Adipocyte (in vitro differentiated cells): Measurements from ENCODE around the gene SHISAL1.
"Not testable (repeated sequence)": the region's sequence is repeated elsewhere in the genome, so short reads cannot be mapped to it uniquely, and the experiment has no call there.

Source experiments
- DNase-seq: peaks from one replicate; pipeline ENCODE4 v3.0.0-alpha.2; 2015; ENCODE audit warnings: low read depth
- H3K27me3 ChIP-seq: replicated peaks from 2 replicates; pipeline ENCODE4 v1.7.0; 2013; ENCODE audit warnings: mild to moderate bottlenecking, low read length, moderate library complexity; ENCODE audit not compliant: control insufficient read depth, insufficient read depth
- H3K36me3 ChIP-seq: 2 replicates; pipeline ENCODE4 v1.7.0; 2013; ENCODE audit warnings: low read length, mild to moderate bottlenecking, moderate library complexity; ENCODE audit not compliant: control insufficient read depth, insufficient read depth, severe bottlenecking
- H3K4me1 ChIP-seq: 2 replicates; pipeline ENCODE4 v1.7.0; 2013; ENCODE audit warnings: mild to moderate bottlenecking, low read length, moderate library complexity; ENCODE audit not compliant: control insufficient read depth, insufficient read depth
- H3K4me3 ChIP-seq: 2 replicates; pipeline ENCODE4 v1.7.0; 2013; ENCODE audit warnings: mild to moderate bottlenecking, low read length, moderate library complexity
- H3K9ac ChIP-seq: 2 replicates; pipeline ENCODE4 v1.7.0; 2013; ENCODE audit warnings: mild to moderate bottlenecking, low read length, moderate library complexity
- H3K9me3 ChIP-seq: 2 replicates; pipeline ENCODE4 v1.7.0; 2013; ENCODE audit warnings: mild to moderate bottlenecking, low read length, moderate library complexity; ENCODE audit not compliant: control insufficient read depth

SHISAL1 gene

GRCh38 chr22:44247923-44248892, 64.5 kb downstream of the SHISAL1 start:
- Histone ChIP-seq H3K9me3 (peaks cover 14% of the 10 kb centered on the region), H3K36me3 (no peaks in the 10 kb centered on the region), H3K9ac (no peak overlapping the region), H3K4me1 (no peaks in the 10 kb centered on the region), H3K27me3 (no peaks in the 10 kb centered on the region), H3K4me3 (no peak overlapping the region)
- no peak for DNase-seq

- H3K9ac ChIP-seq = no peak overlapping the region
- H3K4me3 ChIP-seq = no peak overlapping the region
- peaks cover 14% of the 10 kb centered on the region for H3K9me3 ChIP-seq
- H3K36me3 ChIP-seq = no peaks in the 10 kb centered on the region
- no peaks in the 10 kb centered on the region for H3K4me1 ChIP-seq
- no peak for DNase-seq
- H3K27me3 ChIP-seq = no peaks in the 10 kb centered on the region
These were observed 65.4 kb downstream of the SHISAL1 start for GRCh38 chr22:44247346-44247745.

GRCh38 chr22:44246615-44247326, 66.0 kb downstream of the SHISAL1 start:
- H3K9ac ChIP-seq = no peak overlapping the region
- H3K27me3 ChIP-seq = no peaks in the 10 kb centered on the region
- H3K36me3 ChIP-seq = no peaks in the 10 kb centered on the region
- DNase-seq = no peak
- H3K4me1 ChIP-seq = no peaks in the 10 kb centered on the region
- H3K9me3 ChIP-seq = peaks cover 14% of the 10 kb centered on the region
- H3K4me3 ChIP-seq = no peak overlapping the region

GRCh38 chr22:44245867-44246266, 66.9 kb downstream of the SHISAL1 start:
- DNase-seq = no peak
- Histone ChIP-seq H3K4me1 (no peaks in the 10 kb centered on the region), H3K4me3 (no peak overlapping the region), H3K9ac (no peak overlapping the region), H3K9me3 (peaks cover 14% of the 10 kb centered on the region), H3K36me3 (no peaks in the 10 kb centered on the region), H3K27me3 (no peaks in the 10 kb centered on the region)

- Histone ChIP-seq H3K9ac (no peak overlapping the region), H3K36me3 (no peaks in the 10 kb centered on the region), H3K4me3 (no peak overlapping the region), H3K4me1 (no peaks in the 10 kb centered on the region), H3K27me3 (no peaks in the 10 kb centered on the region), H3K9me3 (peaks cover 11% of the 10 kb centered on the region)
- no peak for DNase-seq
These were observed 67.3 kb downstream of the SHISAL1 start for GRCh38 chr22:44245438-44245837.

- Histone ChIP-seq H3K4me3 (no peak overlapping the region), H3K9ac (no peak overlapping the region), H3K36me3 (no peaks in the 10 kb centered on the region), H3K4me1 (no peaks in the 10 kb centered on the region), H3K9me3 (peaks cover under 1% of the 10 kb centered on the region), H3K27me3 (no peaks in the 10 kb centered on the region)
- no peak for DNase-seq
These were observed 68.4 kb downstream of the SHISAL1 start for GRCh38 chr22:44244265-44244822.

- no peaks in the 10 kb centered on the region for H3K27me3 ChIP-seq
- H3K4me1 ChIP-seq = no peaks in the 10 kb centered on the region
- H3K9ac ChIP-seq = no peak overlapping the region
- no peak overlapping the region for H3K4me3 ChIP-seq
- no peak for DNase-seq
- H3K9me3 ChIP-seq = no peaks in the 10 kb centered on the region
- H3K36me3 ChIP-seq = no peaks in the 10 kb centered on the region
These were observed 69.0 kb downstream of the SHISAL1 start for GRCh38 chr22:44243761-44244160.

GRCh38 chr22:44242946-44243724, 69.6 kb downstream of the SHISAL1 start:
- Histone ChIP-seq H3K9me3 (no peaks in the 10 kb centered on the region), H3K36me3 (no peaks in the 10 kb centered on the region), H3K4me1 (no peaks in the 10 kb centered on the region), H3K4me3 (no peak overlapping the region), H3K9ac (no peak overlapping the region), H3K27me3 (no peaks in the 10 kb centered on the region)
- no peak for DNase-seq

GRCh38 chr22:44241121-44241520, 71.6 kb downstream of the SHISAL1 start:
- H3K27me3 ChIP-seq, H3K9ac ChIP-seq, H3K4me1 ChIP-seq, DNase-seq, H3K4me3 ChIP-seq, H3K9me3 ChIP-seq, H3K36me3 ChIP-seq: not testable (repeated sequence)

GRCh38 chr22:44237290-44237689, 75.5 kb downstream of the SHISAL1 start:
- peaks cover 4% of the 10 kb centered on the region for H3K9me3 ChIP-seq
- no peak for DNase-seq
- H3K36me3 ChIP-seq = no peaks in the 10 kb centered on the region
- no peak overlapping the region for H3K4me3 ChIP-seq
- no peak overlapping the region for H3K9ac ChIP-seq
- H3K4me1 ChIP-seq = no peaks in the 10 kb centered on the region
- no peaks in the 10 kb centered on the region for H3K27me3 ChIP-seq

- not testable (repeated sequence) for DNase-seq, H3K9ac ChIP-seq, H3K27me3 ChIP-seq, H3K4me3 ChIP-seq, H3K9me3 ChIP-seq, H3K36me3 ChIP-seq, H3K4me1 ChIP-seq
These were observed 78.4 kb downstream of the SHISAL1 start for GRCh38 chr22:44234372-44234771.
